Stimulated activated CD4-positive, alpha-beta T cell treated with anti-CD3 and anti-CD28 coated beads, TNF-alpha, amount 100 ng/mL, for 24 hours (primary cell): ENCODE data around the gene SMURF1.
"Not testable (repeated sequence)": the region's sequence is repeated elsewhere in the genome, so short reads cannot be mapped to it uniquely, and the experiment has no call there.

Experiments used
- DNase-seq, 3 experiments: peaks; one replicate each; pipeline ENCODE4 v3.0.0-alpha.2; 2020; ENCODE audit warnings: low read depth in 3 of 3

The SMURF1 gene

GRCh38 chr7:99054781-99055180 lies 89.1 kb downstream of the SMURF1 start:
- DNase-seq, result no peak

DNA sequence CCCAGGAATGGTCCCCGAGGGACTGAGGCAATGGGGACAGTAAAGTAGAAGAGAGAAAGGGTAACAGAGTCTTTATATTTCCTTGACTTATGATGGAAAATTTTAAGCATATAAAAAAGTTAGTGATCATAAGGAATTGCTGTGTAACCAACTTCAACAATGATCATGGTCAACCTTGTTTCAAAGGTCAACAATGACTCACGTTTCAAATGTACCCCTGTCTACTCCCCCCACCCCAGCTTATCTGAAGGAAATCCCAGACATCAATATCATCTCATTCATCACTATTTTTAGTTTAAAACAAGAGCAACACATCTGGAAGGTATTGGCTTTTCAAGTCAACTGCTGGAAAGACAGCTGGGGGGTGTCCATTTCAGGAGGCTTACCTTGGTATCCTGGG lies 92.9 kb downstream of the SMURF1 start:
- DNase-seq, result no peak

DNA sequence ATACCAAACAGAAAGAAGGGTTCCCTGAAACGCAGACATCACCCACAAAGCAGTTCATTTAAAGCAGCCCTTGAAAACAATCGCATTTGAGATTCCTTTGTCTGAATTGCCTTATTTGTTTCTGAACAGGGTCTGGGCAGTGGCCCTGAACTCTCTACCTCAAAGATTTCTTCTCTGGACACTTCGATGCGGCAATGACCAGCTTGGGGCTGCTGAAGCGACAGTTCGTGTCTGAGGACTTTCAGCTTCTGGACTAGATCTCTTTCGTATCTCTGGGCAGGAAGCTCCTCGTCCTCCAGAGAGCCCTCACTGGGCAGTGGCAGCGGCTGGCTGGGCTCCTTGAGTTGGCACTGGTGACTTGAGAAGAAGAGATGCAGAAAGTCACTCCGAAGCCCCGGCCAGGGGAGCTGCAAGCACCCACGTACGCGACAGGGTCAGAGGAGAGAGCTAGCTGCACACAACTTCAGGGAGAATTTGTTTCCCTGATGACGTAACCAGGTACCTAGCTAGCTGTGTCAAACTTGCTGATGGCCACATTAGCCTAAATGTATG lies 96.3 kb downstream of the SMURF1 start:
- DNase-seq, result no peak

GRCh38 chr7:99046722-99047121 lies 97.2 kb downstream of the SMURF1 start:
- DNase-seq, result no peak

- not testable (repeated sequence) for DNase-seq
These were observed 97.6 kb downstream of the SMURF1 start for GRCh38 chr7:99046262-99046661.

- DNase-seq, result not testable (repeated sequence)
These were observed 99.0 kb downstream of the SMURF1 start for GRCh38 chr7:99044858-99045257.

- no peak for DNase-seq
These were observed 101.0 kb downstream of the SMURF1 start for GRCh38 chr7:99042957-99043356.

DNA sequence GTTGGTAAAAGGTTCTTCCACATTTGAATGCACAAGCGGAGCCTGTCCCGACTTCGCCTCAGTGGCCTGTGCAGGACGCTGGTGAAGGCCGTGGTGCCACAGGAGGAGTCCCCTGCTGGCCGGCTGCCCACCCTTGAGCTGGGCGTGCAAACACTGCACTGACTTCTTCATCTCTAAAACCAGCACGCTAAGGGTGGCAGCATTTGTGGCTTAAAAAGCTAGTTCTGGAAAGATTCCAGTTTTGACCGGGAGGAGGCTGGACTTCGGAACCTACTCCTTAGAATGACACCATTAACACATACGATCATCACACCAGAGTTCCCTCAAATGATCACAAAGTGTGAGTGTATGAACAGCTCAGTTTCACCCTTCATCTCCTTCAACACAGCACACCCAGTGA lies 102.4 kb downstream of the SMURF1 start:
- no peak for DNase-seq

DNA sequence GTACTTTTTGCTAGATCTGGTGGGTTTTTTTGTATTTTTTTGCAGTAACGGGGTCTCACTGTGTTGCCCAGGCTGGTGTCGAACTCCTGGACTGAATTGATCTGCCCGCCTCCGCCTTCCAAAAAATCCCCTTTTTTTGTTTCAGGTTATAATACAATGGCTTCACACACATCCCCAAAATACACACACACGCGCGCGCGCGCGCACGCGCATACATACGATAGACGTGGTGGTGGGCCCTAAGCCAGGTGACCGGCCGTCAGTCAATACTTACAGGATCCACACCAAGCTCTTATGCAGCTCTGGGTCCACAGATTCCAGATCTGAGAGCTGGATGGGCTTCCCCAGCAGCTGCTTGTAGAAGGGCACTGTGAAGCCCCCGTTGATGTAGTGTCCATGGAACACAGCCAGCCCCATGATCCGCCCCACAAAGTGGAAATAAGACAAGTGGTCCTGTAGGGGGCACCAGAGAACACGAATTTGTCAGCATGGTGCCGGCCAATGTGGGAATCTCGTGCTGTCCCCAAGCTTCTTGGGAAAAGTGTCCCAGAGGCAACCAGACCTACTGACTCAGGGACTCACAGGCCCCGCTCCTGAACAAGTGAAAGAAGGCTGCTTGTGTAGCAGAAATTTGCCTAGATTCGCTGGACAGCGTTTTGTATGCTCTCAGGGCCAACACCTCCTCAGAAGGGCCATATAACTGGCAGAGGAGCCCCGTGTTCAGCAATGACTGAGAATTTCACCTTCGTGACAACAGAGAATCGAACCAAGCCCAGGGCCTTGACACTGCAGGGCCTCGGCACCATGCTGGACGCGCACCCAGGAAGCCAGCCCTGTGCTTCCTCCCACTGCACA lies 103.6 kb downstream of the SMURF1 start:
- peak; percentile 33 to 49 (median 45) for DNase-seq

GRCh38 chr7:99039384-99039891 lies 104.5 kb downstream of the SMURF1 start:
- DNase-seq, result no peak

DNA sequence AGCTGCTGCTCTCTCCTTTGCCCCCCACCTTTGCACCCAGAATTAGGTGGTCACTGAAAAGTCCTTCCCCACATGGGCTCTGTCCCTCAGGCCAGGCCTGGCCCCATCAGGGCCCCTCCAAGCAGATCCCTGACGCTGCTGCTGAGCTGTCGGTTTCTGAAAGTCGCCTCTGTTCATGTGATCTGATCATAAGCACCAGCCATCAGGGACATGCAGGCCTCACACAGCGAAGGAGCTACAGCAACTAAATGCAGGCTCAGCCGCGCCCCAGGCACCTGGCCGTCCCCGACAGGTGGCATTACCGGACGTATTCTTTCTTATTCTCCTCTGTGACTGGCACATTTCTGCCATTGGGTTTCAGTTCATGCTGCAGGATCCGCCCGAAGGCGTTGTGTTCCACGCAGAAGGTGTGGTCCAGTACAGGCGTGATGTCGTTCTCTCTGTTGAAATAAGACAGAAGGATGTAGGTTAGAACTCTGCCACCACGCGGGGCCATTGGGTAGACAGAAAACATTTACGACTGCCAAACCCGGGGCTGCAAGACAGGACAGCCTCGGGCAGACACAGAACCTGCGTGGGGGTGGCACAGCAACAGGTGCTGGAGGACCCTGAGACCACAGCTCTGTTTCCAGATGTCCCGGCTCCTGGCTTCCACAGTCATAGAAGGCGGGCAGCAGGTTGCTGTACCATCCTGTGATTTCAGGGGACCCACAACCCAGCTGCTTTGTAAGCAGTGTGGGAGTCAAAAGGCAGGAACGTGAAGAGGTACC lies 105.6 kb downstream of the SMURF1 start:
- DNase-seq, result no peak

GRCh38 chr7:99037327-99037940 lies 106.5 kb downstream of the SMURF1 start:
- no peak for DNase-seq

DNA sequence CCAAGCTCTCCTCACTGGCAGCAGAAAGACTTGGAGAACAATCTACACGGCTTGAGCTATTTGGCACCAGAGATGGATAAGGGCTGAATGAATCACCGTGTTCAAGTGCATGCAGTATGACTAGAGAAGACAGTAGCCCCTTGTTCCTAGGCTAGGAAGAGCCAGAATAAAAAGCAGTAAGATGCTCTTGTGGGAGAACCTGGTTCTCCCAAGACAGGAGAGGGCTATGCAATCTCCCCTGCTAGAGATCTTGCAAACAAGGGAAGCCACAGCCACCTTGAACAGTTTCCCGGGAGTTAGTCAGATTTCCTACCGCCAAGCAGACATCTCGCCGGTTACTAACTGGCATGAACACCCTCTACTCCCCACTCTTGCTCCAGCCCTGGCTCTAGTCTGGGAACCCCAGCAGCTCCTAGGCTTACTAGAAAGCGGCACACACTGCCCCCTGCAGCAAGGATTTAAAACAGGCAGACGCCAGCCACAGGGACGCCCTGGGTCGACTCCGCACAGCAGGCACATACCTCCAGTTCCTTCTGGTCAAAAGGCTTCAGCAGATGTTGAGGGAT lies 107.3 kb downstream of the SMURF1 start:
- DNase-seq, result no peak

DNA sequence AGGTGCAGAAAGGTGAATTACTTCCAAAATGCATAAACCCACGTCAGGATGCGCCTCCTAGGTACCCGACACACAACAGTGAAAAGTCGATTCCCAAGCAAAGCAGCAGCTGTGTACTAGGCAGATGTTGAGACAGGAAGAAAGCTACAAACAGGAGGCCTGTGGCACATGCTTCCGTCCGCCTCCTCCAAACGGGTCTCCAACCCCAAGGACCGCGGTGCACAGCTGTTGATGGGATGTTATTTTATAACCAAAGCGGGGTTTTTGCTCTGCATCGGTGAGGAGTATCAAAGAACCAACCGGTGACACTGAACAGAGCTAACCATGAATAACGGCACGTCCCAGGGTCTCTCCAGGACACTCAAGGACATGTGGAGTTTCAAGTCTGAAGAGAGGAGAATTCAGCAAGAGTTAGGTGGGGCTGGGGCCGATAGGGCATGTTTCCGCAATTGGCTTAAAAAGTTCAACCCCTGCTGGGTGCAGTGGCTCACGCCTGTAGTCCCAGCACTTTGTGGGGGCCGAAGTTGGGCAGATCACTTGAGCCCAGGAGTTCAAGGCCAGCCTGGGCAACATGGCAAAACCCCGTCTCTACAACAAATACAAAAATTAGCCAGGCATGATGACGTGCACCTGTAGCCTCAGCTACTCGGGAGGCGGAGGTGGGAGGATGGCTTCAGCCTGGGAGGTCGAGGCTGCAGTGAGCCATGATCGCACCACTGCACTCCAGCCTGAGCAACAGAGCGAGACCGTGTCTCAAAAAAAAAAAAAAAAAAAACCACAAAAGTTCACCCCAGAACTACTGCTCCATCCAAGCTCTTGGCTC lies 108.0 kb downstream of the SMURF1 start:
- no peak for DNase-seq

- DNase-seq, result no peak
These were observed 108.8 kb downstream of the SMURF1 start for GRCh38 chr7:99034932-99035722.

DNA sequence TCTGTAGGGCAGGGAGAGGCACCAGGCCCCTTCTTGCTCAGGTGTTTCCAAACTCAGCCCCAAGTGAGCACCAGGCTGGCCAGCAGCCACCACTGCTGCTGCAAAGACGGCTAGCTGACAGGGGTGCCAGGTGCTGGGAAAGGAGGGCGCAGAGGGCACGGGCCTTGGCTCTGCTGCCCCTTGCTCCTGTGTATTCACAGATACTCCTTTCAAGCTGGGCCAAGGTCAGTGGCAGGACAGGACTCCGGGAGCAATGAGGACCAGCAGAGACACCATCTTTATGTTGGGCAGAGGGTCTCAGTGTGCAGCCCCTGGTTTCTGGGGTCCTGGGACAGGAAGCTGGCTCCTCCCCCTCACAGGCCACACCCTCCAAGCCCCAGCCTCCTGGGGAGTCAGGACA lies 110.1 kb downstream of the SMURF1 start:
- no peak for DNase-seq

GRCh38 chr7:99032928-99033327 lies 111.0 kb downstream of the SMURF1 start:
- no peak for DNase-seq

- DNase-seq, result no peak
These were observed 112.4 kb downstream of the SMURF1 start for GRCh38 chr7:99031496-99031895.

DNA sequence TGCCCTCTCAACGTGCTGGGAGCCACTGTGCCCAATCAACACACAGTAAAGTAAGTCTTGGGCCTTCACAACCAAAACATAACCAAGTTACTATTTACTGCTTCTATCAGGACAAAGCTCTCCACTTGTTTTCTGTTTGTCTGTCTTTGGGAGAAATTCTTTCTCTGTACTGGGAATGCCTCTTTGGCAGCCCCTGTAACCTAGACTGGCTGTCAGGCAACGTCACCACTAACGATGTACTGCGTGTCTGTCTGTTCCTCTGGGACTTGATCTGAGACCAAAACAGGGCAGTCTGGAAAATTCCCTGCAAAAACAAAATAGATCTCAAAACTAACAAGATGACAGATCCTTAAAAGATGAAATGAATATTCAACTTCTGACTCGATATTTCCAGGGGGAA lies 113.0 kb downstream of the SMURF1 start:
- DNase-seq, result no peak

DNA sequence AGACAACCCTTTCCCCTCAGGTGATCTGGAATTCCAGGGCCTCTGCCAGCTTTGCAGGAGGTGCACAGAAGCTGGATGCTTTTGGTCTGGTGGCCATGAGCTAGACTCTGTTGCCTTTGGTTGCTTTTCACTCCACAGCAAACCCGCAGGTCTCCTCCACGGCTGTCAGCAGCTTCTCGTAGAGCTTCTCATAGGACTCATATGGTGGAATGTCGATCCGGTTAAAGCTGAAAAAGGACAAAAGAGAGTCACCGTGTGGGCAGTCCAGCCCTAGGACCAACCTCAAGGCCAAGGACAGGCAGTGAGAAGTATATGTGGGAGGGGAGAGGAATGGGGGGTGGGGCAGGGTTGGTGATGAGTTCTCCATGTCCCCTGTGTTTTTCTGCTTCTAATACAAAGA lies 113.5 kb downstream of the SMURF1 start:
- no peak for DNase-seq
